ENCODE measurements around the gene SH2D4B. TPM values are rescaled to one million over a fixed set of nuclear protein-coding genes. Genes with fewer than 3 reads are reported as not detected.

The SH2D4B gene
- total and polyA plus RNA-seq, 2 donors, result 0.09 to 0.18 TPM

DNA sequence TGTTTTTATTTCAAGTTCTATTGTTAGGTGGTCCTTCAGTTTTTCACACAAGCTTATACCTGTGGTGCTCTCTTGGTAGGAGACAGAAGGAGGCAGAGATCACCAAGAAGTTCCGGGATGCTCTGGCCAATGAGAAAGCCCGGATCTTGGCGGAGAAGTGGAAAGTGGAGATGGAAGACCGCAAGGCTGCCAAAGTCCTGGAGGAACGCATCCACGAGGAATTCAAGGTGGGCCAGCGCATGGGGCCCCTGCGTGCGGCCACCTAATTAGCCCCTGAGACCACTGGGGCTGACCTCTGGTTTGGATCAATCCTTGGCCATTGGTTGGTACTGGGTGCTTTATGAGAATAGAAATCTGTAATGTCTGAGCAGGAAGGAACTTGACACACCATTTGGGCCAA, 33.6 kb downstream of the SH2D4B start:
- H3K36me3 ChIP-seq (ENCODE audit: control insufficient read depth in 2 of 2, insufficient read depth in 2 of 2, low read length in 1 of 2), result no peaks in the 10 kb centered on the region
- no peaks in the 10 kb centered on the region for H3K9me3 ChIP-seq (ENCODE audit: control insufficient read depth in 2 of 2, insufficient read depth in 1 of 2, low read length in 1 of 2)
- no peak overlapping the region for H3K27ac ChIP-seq (ENCODE audit: low read depth in 1 of 2, low read length in 1 of 2)
- WGBS, result over 99% methylated on average over 9 of the region's 9 CpGs
- no peaks in the 10 kb centered on the region for H3K4me1 ChIP-seq (ENCODE audit: control insufficient read depth in 2 of 2, insufficient read depth in 2 of 2, low read length in 2 of 2)
- no peaks in the 10 kb centered on the region for H3K27me3 ChIP-seq (ENCODE audit: control insufficient read depth in 2 of 2, insufficient read depth in 1 of 2, low read length in 1 of 2)
- no peak overlapping the region for H3K4me3 ChIP-seq (ENCODE audit: low read length in 2 of 2)
- no peak for DNase-seq (ENCODE audit: low read depth in 6 of 9, low spot score in 9 of 9)

DNA sequence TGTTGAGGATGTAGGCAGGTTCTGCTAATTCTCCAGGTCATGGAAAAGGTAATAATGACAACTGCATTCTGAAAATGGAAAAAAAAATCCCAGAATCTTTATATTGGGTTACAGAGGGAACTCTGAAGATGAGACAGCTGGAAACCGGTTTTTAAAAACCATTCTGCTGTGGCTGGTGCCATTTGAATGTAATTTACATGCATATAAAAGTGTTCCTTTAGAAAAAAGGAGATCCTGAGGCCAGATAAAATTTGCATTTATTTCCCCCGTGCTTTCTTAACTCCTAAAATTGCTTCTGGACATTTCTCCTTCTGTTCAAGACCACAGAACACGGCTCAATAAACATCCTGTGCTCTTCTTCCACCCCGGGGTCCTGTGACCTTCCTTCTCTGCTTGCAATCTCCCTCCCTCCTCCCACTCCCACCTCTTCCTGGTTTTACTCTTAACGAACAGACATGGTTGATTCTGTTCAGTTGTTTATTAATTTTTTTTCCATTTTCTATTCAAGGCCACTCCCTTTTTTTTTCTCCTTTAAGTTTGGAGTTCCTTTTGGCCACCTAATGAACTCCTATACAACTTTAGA, 41.6 kb downstream of the SH2D4B start:
- no peaks in the 10 kb centered on the region for H3K4me1 ChIP-seq (ENCODE audit: control insufficient read depth in 2 of 2, insufficient read depth in 2 of 2, low read length in 2 of 2)
- WGBS, result 28% methylated on average over 5 of the region's 5 CpGs
- H3K4me3 ChIP-seq (ENCODE audit: low read length in 2 of 2), result no peak overlapping the region
- DNase-seq (ENCODE audit: low read depth in 6 of 9, low spot score in 9 of 9), result no peak
- no peaks in the 10 kb centered on the region for H3K9me3 ChIP-seq (ENCODE audit: control insufficient read depth in 2 of 2, insufficient read depth in 1 of 2, low read length in 1 of 2)
- H3K36me3 ChIP-seq (ENCODE audit: control insufficient read depth in 2 of 2, insufficient read depth in 2 of 2, low read length in 1 of 2), result no peaks in the 10 kb centered on the region
- H3K27me3 ChIP-seq (ENCODE audit: control insufficient read depth in 2 of 2, insufficient read depth in 1 of 2, low read length in 1 of 2), result no peaks in the 10 kb centered on the region
- H3K27ac ChIP-seq (ENCODE audit: low read depth in 1 of 2, low read length in 1 of 2), result no peak overlapping the region

DNA sequence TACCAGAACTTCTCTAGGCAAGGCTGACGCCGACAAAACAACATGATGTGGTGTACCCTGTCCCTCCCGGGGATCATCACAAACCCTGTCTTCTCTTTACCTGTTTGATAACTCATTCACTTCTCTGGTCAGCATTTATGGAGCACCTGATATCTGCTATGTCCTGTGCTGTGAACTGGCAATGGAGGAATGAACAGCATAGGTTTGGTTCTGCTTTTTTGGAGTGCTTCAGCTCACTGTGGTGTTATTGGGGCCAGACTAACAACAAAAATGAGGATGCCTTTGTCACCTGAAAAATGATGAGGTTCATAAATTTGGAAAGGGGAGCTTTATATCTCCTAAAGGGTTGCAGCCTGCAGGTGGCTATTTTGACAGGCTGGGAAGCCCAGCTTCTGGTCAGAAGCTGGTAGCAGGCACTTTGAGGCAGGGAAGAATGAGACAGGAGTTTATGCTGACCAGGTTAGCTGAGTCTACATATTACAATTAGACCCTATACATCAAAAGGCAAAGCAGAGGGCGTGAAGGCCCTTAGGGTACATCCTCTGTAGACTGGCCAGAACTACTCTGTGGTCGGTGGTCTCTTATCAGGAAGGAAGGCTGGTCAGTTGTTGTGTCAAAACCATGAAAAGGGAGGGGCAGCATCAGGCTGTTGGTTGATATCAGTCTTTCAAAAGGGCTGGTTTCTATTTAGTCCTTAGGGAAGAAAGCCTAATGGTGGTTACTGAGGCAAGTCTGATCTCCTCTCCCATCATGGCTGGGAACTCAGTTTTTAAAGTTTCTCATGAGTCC, 42.3 kb downstream of the SH2D4B start:
- WGBS, result 81% methylated on average over 5 of the region's 5 CpGs
- Histone ChIP-seq H3K36me3 (ENCODE audit: control insufficient read depth in 2 of 2, insufficient read depth in 2 of 2, low read length in 1 of 2) (no peaks in the 10 kb centered on the region), H3K4me1 (ENCODE audit: control insufficient read depth in 2 of 2, insufficient read depth in 2 of 2, low read length in 2 of 2) (no peaks in the 10 kb centered on the region), H3K27ac (ENCODE audit: low read depth in 1 of 2, low read length in 1 of 2) (no peak overlapping the region), H3K4me3 (ENCODE audit: low read length in 2 of 2) (no peak overlapping the region), H3K9me3 (ENCODE audit: control insufficient read depth in 2 of 2, insufficient read depth in 1 of 2, low read length in 1 of 2) (no peaks in the 10 kb centered on the region), H3K27me3 (ENCODE audit: control insufficient read depth in 2 of 2, insufficient read depth in 1 of 2, low read length in 1 of 2) (no peaks in the 10 kb centered on the region)
- no peak for DNase-seq (ENCODE audit: low read depth in 6 of 9, low spot score in 9 of 9)

GRCh38 chr10:80580638-80581468, 43.2 kb downstream of the SH2D4B start:
- Histone ChIP-seq H3K36me3 (ENCODE audit: control insufficient read depth in 2 of 2, insufficient read depth in 2 of 2, low read length in 1 of 2) (no peaks in the 10 kb centered on the region), H3K27me3 (ENCODE audit: control insufficient read depth in 2 of 2, insufficient read depth in 1 of 2, low read length in 1 of 2) (no peaks in the 10 kb centered on the region), H3K4me3 (ENCODE audit: low read length in 2 of 2) (no peak overlapping the region), H3K27ac (ENCODE audit: low read depth in 1 of 2, low read length in 1 of 2) (no peak overlapping the region), H3K9me3 (ENCODE audit: control insufficient read depth in 2 of 2, insufficient read depth in 1 of 2, low read length in 1 of 2) (no peaks in the 10 kb centered on the region), H3K4me1 (ENCODE audit: control insufficient read depth in 2 of 2, insufficient read depth in 2 of 2, low read length in 2 of 2) (no peaks in the 10 kb centered on the region)
- 97% methylated on average over 7 of the region's 7 CpGs for WGBS
- DNase-seq (ENCODE audit: low read depth in 6 of 9, low spot score in 9 of 9), result no peak

GRCh38 chr10:80581469-80581835, 43.8 kb downstream of the SH2D4B start:
- Histone ChIP-seq H3K27ac (ENCODE audit: low read depth in 1 of 2, low read length in 1 of 2) (no peak overlapping the region), H3K4me3 (ENCODE audit: low read length in 2 of 2) (no peak overlapping the region), H3K4me1 (ENCODE audit: control insufficient read depth in 2 of 2, insufficient read depth in 2 of 2, low read length in 2 of 2) (no peaks in the 10 kb centered on the region), H3K9me3 (ENCODE audit: control insufficient read depth in 2 of 2, insufficient read depth in 1 of 2, low read length in 1 of 2) (no peaks in the 10 kb centered on the region), H3K27me3 (ENCODE audit: control insufficient read depth in 2 of 2, insufficient read depth in 1 of 2, low read length in 1 of 2) (no peaks in the 10 kb centered on the region), H3K36me3 (ENCODE audit: control insufficient read depth in 2 of 2, insufficient read depth in 2 of 2, low read length in 1 of 2) (no peaks in the 10 kb centered on the region)
- DNase-seq (ENCODE audit: low read depth in 6 of 9, low spot score in 9 of 9), result no peak
- 75% methylated on average over 5 of the region's 5 CpGs for WGBS

DNA sequence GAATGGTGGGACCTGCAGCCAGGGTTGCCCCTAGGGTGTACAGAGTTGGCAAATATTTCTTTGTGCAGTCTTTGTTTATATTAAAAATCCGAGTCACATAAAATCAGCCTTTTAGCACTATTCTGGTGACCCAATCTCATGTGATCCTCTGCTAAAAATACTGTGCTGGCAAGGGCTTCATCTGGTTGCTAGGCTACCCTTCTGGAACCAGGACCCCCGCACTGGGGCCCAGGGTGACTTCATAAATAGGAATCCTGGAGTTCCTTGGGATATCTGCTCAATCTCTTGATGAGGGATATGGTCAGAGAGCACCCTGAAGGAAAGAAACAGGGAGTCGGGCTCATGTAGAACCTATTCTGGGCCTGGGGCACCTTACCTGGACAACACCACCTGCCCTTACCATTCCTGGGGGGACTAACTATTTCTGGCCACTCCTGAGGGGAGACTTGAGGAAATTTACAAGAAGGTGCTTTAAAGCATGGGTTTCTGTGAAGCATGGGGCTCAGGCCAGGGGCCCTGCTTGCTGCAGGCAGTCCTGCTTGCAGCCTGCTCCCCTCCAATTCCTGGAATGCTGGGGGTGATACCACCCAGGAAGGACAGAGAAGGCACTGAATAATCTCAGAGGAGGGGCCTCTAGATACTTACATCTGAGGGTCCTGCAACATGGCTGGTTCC, 44.7 kb downstream of the SH2D4B start:
- no peaks in the 10 kb centered on the region for H3K4me1 ChIP-seq (ENCODE audit: control insufficient read depth in 2 of 2, insufficient read depth in 2 of 2, low read length in 2 of 2)

DNA sequence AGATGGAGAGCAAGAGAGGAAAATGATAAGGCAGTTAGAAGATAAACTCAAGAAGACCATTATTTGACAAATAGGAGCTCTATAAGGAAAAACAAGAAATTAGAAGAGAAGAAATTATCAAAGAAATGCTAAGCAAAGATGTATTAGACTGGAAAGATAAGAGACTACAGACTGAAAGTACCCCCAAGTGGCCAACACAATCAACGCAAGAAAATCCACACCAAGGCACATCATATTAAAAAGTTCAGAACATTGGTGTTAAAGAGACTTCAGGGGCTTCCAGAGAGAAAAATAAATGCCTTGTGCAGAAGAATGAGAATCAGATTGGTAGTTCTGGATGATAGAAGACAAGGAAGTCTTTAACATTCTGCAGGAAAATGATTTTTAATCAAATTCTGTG, 46.0 kb downstream of the SH2D4B start:
- no peak for DNase-seq (ENCODE audit: low read depth in 6 of 9, low spot score in 9 of 9)
- no peak overlapping the region for H3K27ac ChIP-seq (ENCODE audit: low read depth in 1 of 2, low read length in 1 of 2)
- WGBS, result 73% methylated on average over 1 of the region's 1 CpG
- H3K9me3 ChIP-seq (ENCODE audit: control insufficient read depth in 2 of 2, insufficient read depth in 1 of 2, low read length in 1 of 2), result no peaks in the 10 kb centered on the region
- H3K4me3 ChIP-seq (ENCODE audit: low read length in 2 of 2), result no peak overlapping the region
- no peaks in the 10 kb centered on the region for H3K36me3 ChIP-seq (ENCODE audit: control insufficient read depth in 2 of 2, insufficient read depth in 2 of 2, low read length in 1 of 2)
- H3K4me1 ChIP-seq (ENCODE audit: control insufficient read depth in 2 of 2, insufficient read depth in 2 of 2, low read length in 2 of 2), result no peaks in the 10 kb centered on the region
- H3K27me3 ChIP-seq (ENCODE audit: control insufficient read depth in 2 of 2, insufficient read depth in 1 of 2, low read length in 1 of 2), result no peaks in the 10 kb centered on the region

More for the DNA sequence above, 44.7 kb downstream of the SH2D4B start:
- no peaks in the 10 kb centered on the region for H3K27me3 ChIP-seq (ENCODE audit: control insufficient read depth in 2 of 2, insufficient read depth in 1 of 2, low read length in 1 of 2)
- DNase-seq (ENCODE audit: low read depth in 6 of 9, low spot score in 9 of 9), result no peak
- 96% methylated on average over 3 of the region's 3 CpGs for WGBS
- H3K36me3 ChIP-seq (ENCODE audit: control insufficient read depth in 2 of 2, insufficient read depth in 2 of 2, low read length in 1 of 2), result no peaks in the 10 kb centered on the region
- H3K4me3 ChIP-seq (ENCODE audit: low read length in 2 of 2), result no peak overlapping the region
- H3K9me3 ChIP-seq (ENCODE audit: control insufficient read depth in 2 of 2, insufficient read depth in 1 of 2, low read length in 1 of 2), result no peaks in the 10 kb centered on the region
- H3K27ac ChIP-seq (ENCODE audit: low read depth in 1 of 2, low read length in 1 of 2), result no peak overlapping the region

DNA sequence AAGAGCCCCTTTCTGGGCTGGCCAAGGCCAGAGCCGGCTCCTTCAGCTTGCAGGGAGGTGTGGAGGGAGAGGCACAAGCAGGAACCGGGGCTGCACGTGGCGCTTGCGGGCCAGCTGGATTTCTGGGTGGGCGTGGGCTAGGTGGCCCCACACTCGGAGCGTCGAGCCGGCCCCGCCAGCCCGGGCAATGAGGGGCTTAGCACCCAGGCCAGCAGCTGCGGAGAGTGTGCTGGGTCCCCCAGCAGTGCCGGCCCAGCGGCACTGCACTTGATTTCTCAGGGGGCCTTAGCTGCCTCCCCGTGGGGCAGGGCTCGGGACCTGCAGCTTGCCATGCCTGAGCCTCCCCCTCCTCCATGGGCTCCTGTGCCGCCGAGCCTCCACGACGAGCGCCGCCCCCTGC, 48.1 kb downstream of the SH2D4B start:
- H3K4me1 ChIP-seq (ENCODE audit: control insufficient read depth in 2 of 2, insufficient read depth in 2 of 2, low read length in 2 of 2), result no peaks in the 10 kb centered on the region
- H3K9me3 ChIP-seq (ENCODE audit: control insufficient read depth in 2 of 2, insufficient read depth in 1 of 2, low read length in 1 of 2), result no peaks in the 10 kb centered on the region
- no peaks in the 10 kb centered on the region for H3K27me3 ChIP-seq (ENCODE audit: control insufficient read depth in 2 of 2, insufficient read depth in 1 of 2, low read length in 1 of 2)
- DNase-seq (ENCODE audit: low read depth in 6 of 9, low spot score in 9 of 9), result no peak
- 95% methylated on average over 23 of the region's 23 CpGs for WGBS
- H3K4me3 ChIP-seq (ENCODE audit: low read length in 2 of 2), result no peak overlapping the region
- H3K36me3 ChIP-seq (ENCODE audit: control insufficient read depth in 2 of 2, insufficient read depth in 2 of 2, low read length in 1 of 2), result no peaks in the 10 kb centered on the region
- no peak overlapping the region for H3K27ac ChIP-seq (ENCODE audit: low read depth in 1 of 2, low read length in 1 of 2)

DNA sequence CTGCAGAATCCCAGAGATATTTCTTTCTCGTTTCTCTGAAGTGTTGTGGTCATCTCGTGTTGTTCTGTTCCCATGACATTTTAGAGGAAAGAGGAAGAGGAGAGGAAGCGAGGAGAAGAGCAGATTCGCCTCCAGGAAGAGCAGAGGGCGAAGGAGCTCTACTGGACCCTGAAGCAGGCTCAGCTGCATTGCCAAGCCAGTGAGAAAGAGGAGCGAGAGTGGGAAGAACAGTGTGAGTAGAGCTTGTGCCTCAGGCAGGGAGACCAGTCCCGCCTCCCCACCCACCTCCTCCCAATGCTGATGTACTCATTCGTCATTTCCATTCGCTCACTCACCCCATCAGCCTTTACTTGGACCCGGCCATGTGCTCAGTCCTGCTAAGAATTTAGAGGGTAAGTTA, 50.8 kb downstream of the SH2D4B start:
- WGBS, result 91% methylated on average over 10 of the region's 10 CpGs
- no peak for DNase-seq (ENCODE audit: low read depth in 6 of 9, low spot score in 9 of 9)
- Histone ChIP-seq H3K4me3 (ENCODE audit: low read length in 2 of 2) (no peak overlapping the region), H3K27ac (ENCODE audit: low read depth in 1 of 2, low read length in 1 of 2) (no peak overlapping the region), H3K4me1 (ENCODE audit: control insufficient read depth in 2 of 2, insufficient read depth in 2 of 2, low read length in 2 of 2) (no peaks in the 10 kb centered on the region), H3K36me3 (ENCODE audit: control insufficient read depth in 2 of 2, insufficient read depth in 2 of 2, low read length in 1 of 2) (no peaks in the 10 kb centered on the region), H3K27me3 (ENCODE audit: control insufficient read depth in 2 of 2, insufficient read depth in 1 of 2, low read length in 1 of 2) (no peaks in the 10 kb centered on the region), H3K9me3 (ENCODE audit: control insufficient read depth in 2 of 2, insufficient read depth in 1 of 2, low read length in 1 of 2) (no peaks in the 10 kb centered on the region)

All from thymus (tissue), 11 donors.